ENCODE measurements around the gene COX14.

GRCh38 chr12:50062728-50063460 is 49.1 kb upstream of the COX14 start:
- TF ChIP-seq, protein P1, sequence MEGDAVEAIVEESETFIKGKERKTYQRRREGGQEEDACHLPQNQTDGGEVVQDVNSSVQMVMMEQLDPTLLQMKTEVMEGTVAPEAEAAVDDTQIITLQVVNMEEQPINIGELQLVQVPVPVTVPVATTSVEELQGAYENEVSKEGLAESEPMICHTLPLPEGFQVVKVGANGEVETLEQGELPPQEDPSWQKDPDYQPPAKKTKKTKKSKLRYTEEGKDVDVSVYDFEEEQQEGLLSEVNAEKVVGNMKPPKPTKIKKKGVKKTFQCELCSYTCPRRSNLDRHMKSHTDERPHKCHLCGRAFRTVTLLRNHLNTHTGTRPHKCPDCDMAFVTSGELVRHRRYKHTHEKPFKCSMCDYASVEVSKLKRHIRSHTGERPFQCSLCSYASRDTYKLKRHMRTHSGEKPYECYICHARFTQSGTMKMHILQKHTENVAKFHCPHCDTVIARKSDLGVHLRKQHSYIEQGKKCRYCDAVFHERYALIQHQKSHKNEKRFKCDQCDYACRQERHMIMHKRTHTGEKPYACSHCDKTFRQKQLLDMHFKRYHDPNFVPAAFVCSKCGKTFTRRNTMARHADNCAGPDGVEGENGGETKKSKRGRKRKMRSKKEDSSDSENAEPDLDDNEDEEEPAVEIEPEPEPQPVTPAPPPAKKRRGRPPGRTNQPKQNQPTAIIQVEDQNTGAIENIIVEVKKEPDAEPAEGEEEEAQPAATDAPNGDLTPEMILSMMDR (IDR thresholded peaks at IDR 0.05) = no peak
- no peak for TF ChIP-seq POLR2A (IDR thresholded peaks at IDR 0.05)
